A204.1 (cell line): ENCODE results near the gene ABCC4.

Experiments used
- FAIRE-seq: peaks from 2 replicates; lab custom pipeline; 2012; peaks lifted over from hg19 to GRCh38; lab: Jason Lieb, UNC

The ABCC4 gene

DNA sequence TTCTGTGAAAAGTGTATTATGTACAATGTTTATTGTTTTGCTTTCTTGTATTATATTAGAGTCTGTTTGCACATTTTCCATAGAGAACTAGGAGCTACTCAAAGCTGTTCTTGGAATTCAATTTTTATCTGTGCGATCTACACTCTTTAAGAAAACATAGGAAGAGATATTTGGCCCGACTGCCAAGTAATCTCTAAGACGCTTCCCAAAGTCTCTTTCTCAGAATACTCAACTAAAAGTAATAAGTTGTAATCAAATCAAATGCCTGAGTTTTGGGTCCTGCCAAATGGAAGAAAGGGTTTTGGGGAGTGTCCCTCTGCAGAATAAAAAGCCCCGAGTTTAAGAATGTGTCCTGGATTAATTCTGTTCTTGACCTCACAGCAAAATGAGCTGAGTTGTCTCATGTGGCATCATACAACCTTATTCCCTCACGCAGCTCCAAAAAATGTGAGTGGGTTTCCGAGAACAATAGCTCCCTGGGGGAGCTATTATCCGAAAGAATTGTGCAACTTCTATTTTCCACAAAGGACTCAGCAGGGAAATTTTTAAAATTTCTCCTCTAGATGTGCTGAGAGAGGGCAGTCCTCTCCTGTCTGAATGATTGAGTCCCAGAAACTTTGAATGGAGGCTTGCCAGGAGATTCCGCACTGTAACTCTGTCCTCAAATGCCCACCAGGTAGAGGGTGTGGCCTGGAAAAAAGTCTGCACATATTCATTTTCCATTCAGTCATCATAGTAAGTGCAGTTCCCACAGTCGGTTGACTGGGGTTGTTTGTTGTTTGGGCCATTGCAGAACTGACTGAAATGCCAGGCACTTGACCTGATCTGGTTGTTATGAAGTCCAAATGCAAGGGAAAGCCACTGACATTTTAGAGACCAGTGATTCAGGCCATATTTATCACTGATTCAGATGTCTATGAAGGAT is 309.0 kb downstream of the ABCC4 start:
- FAIRE-seq = no peak

GRCh38 chr13:94988654-94989053 is 312.6 kb downstream of the ABCC4 start:
- no peak for FAIRE-seq

- no peak for FAIRE-seq
Measured at GRCh38 chr13:94987869-94988268, 313.4 kb downstream of the ABCC4 start.

- FAIRE-seq = no peak
Measured at GRCh38 chr13:94987081-94987480, 314.2 kb downstream of the ABCC4 start.

- no peak for FAIRE-seq
Measured at GRCh38 chr13:94984958-94985357, 316.3 kb downstream of the ABCC4 start.

DNA sequence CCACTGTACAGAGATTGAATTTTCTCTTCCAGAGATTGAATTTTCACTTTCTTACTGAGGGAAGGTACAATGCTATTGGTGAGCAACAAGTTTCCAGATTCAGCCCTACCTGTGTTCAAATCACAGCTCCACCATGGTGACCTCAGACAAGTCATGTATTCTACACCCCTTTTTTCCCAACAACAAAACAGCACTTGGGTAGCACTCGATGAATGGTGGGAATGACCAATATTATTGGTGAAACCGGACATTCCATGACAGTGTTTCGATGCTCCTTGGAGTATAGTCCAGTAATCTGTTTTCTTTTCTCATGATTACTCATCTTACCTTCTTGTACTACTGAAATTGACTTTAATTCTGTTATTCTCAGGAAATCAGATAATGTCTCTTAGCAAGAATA is 322.7 kb downstream of the ABCC4 start:
- no peak for FAIRE-seq

DNA sequence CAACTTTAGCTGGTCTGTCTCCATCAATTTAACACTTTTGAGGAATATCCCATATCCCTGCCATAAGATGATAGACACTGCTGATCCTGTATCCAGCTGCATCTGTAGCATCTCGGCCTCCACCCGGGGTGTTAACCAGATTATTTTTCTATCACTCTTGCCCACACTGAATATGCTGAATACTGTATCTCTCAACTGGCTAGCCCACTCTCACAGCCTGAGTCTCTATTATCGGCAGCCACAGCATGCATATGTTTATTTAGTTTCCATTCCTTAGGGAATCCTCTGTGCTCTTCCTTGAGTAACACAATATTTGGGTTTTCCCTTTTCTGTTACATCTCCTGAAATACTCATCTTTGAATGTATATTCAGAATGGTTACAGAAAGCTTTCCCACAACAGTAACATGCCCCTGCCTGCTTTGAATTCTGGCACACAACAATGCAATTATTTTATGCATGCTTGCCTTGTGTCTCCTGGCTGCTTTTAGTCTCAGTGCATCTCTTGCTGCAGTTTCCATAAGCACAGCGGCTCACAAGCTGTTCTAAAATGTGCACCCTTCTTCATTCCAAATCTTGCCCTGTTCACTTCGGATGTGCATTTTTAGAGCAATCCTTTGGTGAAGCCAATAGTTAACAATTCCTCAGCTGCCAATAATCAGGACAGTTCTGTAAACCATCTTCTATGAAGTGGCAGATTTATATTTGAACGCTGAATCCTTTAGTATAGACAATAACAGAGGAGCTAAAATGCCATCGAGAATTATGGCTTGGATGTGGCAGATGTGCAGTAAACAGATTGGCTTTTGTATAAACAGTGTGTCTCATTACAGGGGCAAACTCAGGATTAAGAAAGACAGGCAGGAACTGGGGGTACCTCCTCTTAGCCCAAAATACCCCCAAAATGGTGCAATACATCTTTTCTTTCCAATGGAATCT is 327.0 kb downstream of the ABCC4 start:
- FAIRE-seq = no peak

- no peak for FAIRE-seq
Measured at GRCh38 chr13:94972262-94972661, 329.0 kb downstream of the ABCC4 start.
